GM12892 (cell line): ENCODE measurements around the gene RBM43.

ENCODE experiments used
- POLR2A ChIP-seq: IDR thresholded peaks from 2 replicates; pipeline ENCODE4 v1.6.1; 2011; ENCODE audit warnings: low read depth, low read length, control low read depth
- POLR2AphosphoS5 ChIP-seq: IDR thresholded peaks from 2 replicates; pipeline ENCODE4 v1.6.1; 2011; ENCODE audit warnings: low read depth, low read length, control low read depth
- TAF1 ChIP-seq: IDR thresholded peaks from 2 replicates; pipeline ENCODE4 v1.6.1; 2011; ENCODE audit warnings: low read depth, mild to moderate bottlenecking, control low read depth, low read length, borderline replicate concordance

GRCh38 chr2:151200844-151201243 lies 60.8 kb downstream of the RBM43 start:
- TF ChIP-seq POLR2A, result no peak
- TF ChIP-seq POLR2AphosphoS5, result no peak
- TF ChIP-seq TAF1, result no peak
